BLaER1 treated with 17β-estradiol and CSF1 and Interleukin-3, amounts not matched to agents 10 nM and 100 nM (cell line): ENCODE measurements around the gene TPCN2.
"Not testable (repeated sequence)": the region's sequence is repeated elsewhere in the genome, so short reads cannot be mapped to it uniquely, and the experiment has no call there.

Experiments
- H3K27ac ChIP-seq, 11 experiments: shearing (Covaris generic); formaldehyde crosslinking; 2 replicates each; pipeline ENCODE4 v1.8.1; 2022
- H3K27me3 ChIP-seq, 11 experiments: shearing (Covaris generic); formaldehyde crosslinking; 2 replicates each; pipeline ENCODE4 v1.8.1; 2022
- H3K36me3 ChIP-seq, 11 experiments: shearing (Covaris generic); formaldehyde crosslinking; 2 replicates each; pipeline ENCODE4 v1.8.1; 2022
- H3K4me1 ChIP-seq, 10 experiments: shearing (Covaris generic); formaldehyde crosslinking; 2 replicates each; pipeline ENCODE4 v1.8.1; 2022
- H3K4me2 ChIP-seq, 11 experiments: shearing (Covaris generic); formaldehyde crosslinking; 2 replicates each; pipeline ENCODE4 v1.8.1; 2022
- H3K4me3 ChIP-seq, 10 experiments: shearing (Covaris generic); formaldehyde crosslinking; 2 replicates each; pipeline ENCODE4 v1.8.1; 2022
- H3K9ac ChIP-seq, 11 experiments: shearing (Covaris generic); formaldehyde crosslinking; 2 replicates each; pipeline ENCODE4 v1.8.1; 2022
- H3K9me3 ChIP-seq, 11 experiments: shearing (Covaris generic); formaldehyde crosslinking; replicated peaks in 1 of 11; 2 replicates each; pipeline ENCODE4 v1.8.1; 2022
- H4K20me1 ChIP-seq, 11 experiments: shearing (Covaris generic); formaldehyde crosslinking; 2 replicates each; pipeline ENCODE4 v1.8.1; 2022
- Cebpa-rat ChIP-seq, 11 experiments: shearing (Covaris generic); IDR thresholded peaks; 2 replicates each; pipeline ENCODE4 v1.8.1; 2022

Gene TPCN2

DNA sequence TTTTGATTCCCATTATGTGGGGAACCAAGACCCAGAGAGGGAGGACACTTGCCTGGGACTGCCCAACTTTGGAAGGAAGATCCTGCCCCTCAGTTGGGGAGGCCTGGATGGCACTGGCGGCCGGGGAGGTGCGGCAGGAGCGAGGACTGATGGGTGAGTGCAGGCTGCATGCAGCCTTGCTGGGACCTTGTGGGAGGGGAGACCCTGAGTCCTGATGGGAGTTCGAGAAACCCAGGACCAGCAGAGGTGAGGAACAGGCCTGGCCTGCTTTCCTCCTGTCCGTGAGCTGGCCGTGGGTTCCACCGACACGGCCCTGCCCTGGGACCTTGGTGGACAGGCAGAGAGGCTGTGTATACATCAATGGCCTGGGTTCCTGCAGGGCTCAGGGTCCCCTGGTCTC, 87.7 kb downstream of the TPCN2 start:
- peaks cover 12 to 41% (median 25%) of the 10 kb centered on the region in 10 experiments for H3K4me1 ChIP-seq
- peaks cover 0 to 24% (median 6%) of the 10 kb centered on the region in 11 experiments; a peak in 10 of 22 replicates for H3K36me3 ChIP-seq
- no peaks in the 10 kb centered on the region for H4K20me1 ChIP-seq
- no peak for TF ChIP-seq Cebpa-rat (IDR thresholded peaks at IDR 0.05)
- H3K4me3 ChIP-seq = no peak overlapping the region
- H3K9ac ChIP-seq = no peak overlapping the region
- H3K27me3 ChIP-seq = no peaks in the 10 kb centered on the region
- no peak overlapping the region for H3K27ac ChIP-seq
- no peak overlapping the region for H3K4me2 ChIP-seq
- peaks cover 50 to 90% (median 65%) of the 10 kb centered on the region in 11 experiments for H3K9me3 ChIP-seq

GRCh38 chr11:69137151-69137844, 88.6 kb downstream of the TPCN2 start:
- Histone ChIP-seq H3K36me3 (peaks cover 0 to 24% (median 6%) of the 10 kb centered on the region in 11 experiments; a peak in 10 of 22 replicates), H3K27me3 (no peaks in the 10 kb centered on the region), H3K9me3 (peaks cover 58 to 94% (median 68%) of the 10 kb centered on the region in 11 experiments), H3K4me2 (no peak overlapping the region), H4K20me1 (no peaks in the 10 kb centered on the region), H3K27ac (no peak overlapping the region), H3K4me3 (no peak overlapping the region), H3K4me1 (peaks cover 11 to 35% (median 21%) of the 10 kb centered on the region in 10 experiments), H3K9ac (no peak overlapping the region)
- TF ChIP-seq Cebpa-rat (IDR thresholded peaks at IDR 0.05) = no peak

GRCh38 chr11:69138265-69138664, 89.5 kb downstream of the TPCN2 start:
- peaks cover 10 to 35% (median 21%) of the 10 kb centered on the region in 10 experiments for H3K4me1 ChIP-seq
- H3K27ac ChIP-seq = no peak overlapping the region
- H3K9ac ChIP-seq = no peak overlapping the region
- H3K4me3 ChIP-seq = no peak overlapping the region
- no peaks in the 10 kb centered on the region for H4K20me1 ChIP-seq
- peaks cover 0 to 29% (median 6%) of the 10 kb centered on the region in 11 experiments; a peak in 10 of 22 replicates for H3K36me3 ChIP-seq
- peak overlapping the region in 1 of 11 experiments; percentile 5; a peak in 2 of 22 replicates for H3K4me2 ChIP-seq
- peak in 3 of 11 experiments; percentile 20 to 80 (median 49); a peak in 4 of 22 replicates for TF ChIP-seq Cebpa-rat (IDR thresholded peaks at IDR 0.05)
- peaks cover 58 to 94% (median 68%) of the 10 kb centered on the region in 11 experiments for H3K9me3 ChIP-seq
- H3K27me3 ChIP-seq = no peaks in the 10 kb centered on the region

DNA sequence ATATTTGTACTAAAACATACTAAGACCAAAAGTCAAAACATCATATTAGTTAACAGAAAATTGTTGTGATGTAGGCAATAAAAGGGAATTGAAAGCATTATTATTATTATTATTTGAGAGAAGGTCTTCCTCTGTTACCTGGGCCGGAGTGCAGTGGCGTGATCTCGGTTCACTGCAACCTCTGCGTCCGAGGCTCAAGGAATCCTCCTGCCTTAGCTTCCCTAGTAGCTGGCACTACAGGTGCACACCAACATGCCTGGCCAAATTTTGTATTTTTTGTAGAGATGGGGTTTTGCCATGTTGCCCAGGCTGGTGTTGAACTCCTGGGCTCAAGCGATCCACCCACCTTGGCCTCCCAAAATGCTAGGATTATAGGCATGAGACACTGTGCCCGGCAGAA, 91.4 kb downstream of the TPCN2 start:
- peaks cover 0 to 23% (median 6%) of the 10 kb centered on the region in 11 experiments; a peak in 10 of 22 replicates for H3K36me3 ChIP-seq
- H3K9ac ChIP-seq, H3K27ac ChIP-seq: not testable (repeated sequence)

DNA sequence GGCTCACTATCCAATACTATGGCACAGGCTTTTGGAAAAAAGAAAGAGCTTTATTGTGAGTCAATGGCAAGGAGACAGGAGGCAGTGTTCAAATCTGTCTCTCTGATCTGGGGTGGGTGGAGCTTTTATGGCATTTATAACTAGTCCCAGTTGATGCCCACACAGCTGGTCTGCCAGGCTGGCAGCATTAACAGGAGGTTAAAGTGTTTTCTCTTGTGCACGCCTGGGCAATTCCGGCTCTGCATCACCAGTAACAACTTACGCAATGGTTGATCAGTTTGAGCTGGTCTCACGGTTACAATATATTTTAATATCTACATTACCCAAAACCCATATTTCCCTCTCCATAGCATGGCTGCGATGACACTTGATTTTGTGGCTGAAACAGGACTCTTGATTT, 91.9 kb downstream of the TPCN2 start:
- no peaks in the 10 kb centered on the region for H3K27me3 ChIP-seq
- no peak overlapping the region for H3K27ac ChIP-seq
- H4K20me1 ChIP-seq = no peaks in the 10 kb centered on the region
- no peak overlapping the region for H3K9ac ChIP-seq
- no peak overlapping the region for H3K4me3 ChIP-seq
- peak overlapping the region in 3 of 11 experiments; percentile 4 to 13 (median 11); a peak in 4 of 22 replicates for H3K4me2 ChIP-seq
- TF ChIP-seq Cebpa-rat (IDR thresholded peaks at IDR 0.05) = peak in 2 of 11 experiments; percentile 18 to 54; a peak in 2 of 22 replicates
- peaks cover 0 to 22% (median 6%) of the 10 kb centered on the region in 11 experiments; a peak in 10 of 22 replicates for H3K36me3 ChIP-seq
- H3K9me3 ChIP-seq = peaks cover 50 to 94% (median 68%) of the 10 kb centered on the region in 11 experiments
- peaks cover 0 to 25% (median 11%) of the 10 kb centered on the region in 10 experiments; a peak in 14 of 20 replicates for H3K4me1 ChIP-seq

More for the DNA sequence above, 91.4 kb downstream of the TPCN2 start:
- H3K4me2 ChIP-seq = peak overlapping the region in 2 of 11 experiments; percentile 11 to 13; a peak in 3 of 22 replicates
- not testable (repeated sequence) for H4K20me1 ChIP-seq, H3K4me3 ChIP-seq, H3K27me3 ChIP-seq
- peaks cover 50 to 94% (median 68%) of the 10 kb centered on the region in 11 experiments for H3K9me3 ChIP-seq
- peaks cover under 1 to 26% (median 12%) of the 10 kb centered on the region in 10 experiments; a peak in 18 of 20 replicates for H3K4me1 ChIP-seq

GRCh38 chr11:69141742-69142141, 93.0 kb downstream of the TPCN2 start:
- Histone ChIP-seq H3K9ac (no peak overlapping the region), H3K36me3 (peaks cover 0 to 22% (median 7%) of the 10 kb centered on the region in 11 experiments; a peak in 8 of 22 replicates), H3K27me3 (no peaks in the 10 kb centered on the region), H4K20me1 (no peaks in the 10 kb centered on the region), H3K9me3 (peaks cover 50 to 94% (median 68%) of the 10 kb centered on the region in 11 experiments), H3K27ac (no peak overlapping the region), H3K4me3 (no peak overlapping the region; a peak in 1 of 20 replicates), H3K4me2 (peak overlapping the region in 3 of 11 experiments; percentile 26 to 59 (median 48); a peak in 5 of 22 replicates), H3K4me1 (peaks cover 0 to 25% (median 10%) of the 10 kb centered on the region in 10 experiments; a peak in 14 of 20 replicates)
- TF ChIP-seq Cebpa-rat (IDR thresholded peaks at IDR 0.05) = no peak

DNA sequence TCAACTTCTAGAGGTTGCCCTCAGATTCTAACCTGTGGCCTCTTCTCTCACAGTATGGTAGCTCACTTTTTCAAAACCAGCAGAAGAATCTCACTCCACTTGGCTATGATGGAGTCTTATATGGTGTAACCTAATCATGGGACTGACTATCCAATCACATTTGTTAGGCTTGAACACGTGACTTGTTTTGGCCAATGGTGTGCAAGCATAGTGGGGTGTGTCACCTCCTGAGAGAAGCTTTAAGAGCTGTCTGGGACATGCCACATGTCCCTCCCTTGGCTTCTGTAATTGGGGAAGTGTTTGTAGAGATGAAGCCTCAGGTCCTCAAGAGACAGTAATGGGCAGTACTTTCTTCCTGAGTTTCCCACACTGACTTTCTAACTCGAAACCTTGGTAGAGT, 94.2 kb downstream of the TPCN2 start:
- Histone ChIP-seq H3K9me3 (peaks cover 58 to 93% (median 71%) of the 10 kb centered on the region in 11 experiments), H3K27me3 (no peaks in the 10 kb centered on the region), H3K27ac (no peak overlapping the region), H3K36me3 (peaks cover 0 to 20% (median 7%) of the 10 kb centered on the region in 11 experiments; a peak in 9 of 22 replicates), H3K4me1 (peaks cover 0 to 23% (median 10%) of the 10 kb centered on the region in 10 experiments; a peak in 15 of 20 replicates), H3K4me3 (peak overlapping the region in 1 of 10 experiments; percentile 4; a peak in 1 of 20 replicates), H4K20me1 (no peaks in the 10 kb centered on the region), H3K4me2 (no peak overlapping the region), H3K9ac (no peak overlapping the region)
- no peak for TF ChIP-seq Cebpa-rat (IDR thresholded peaks at IDR 0.05)

GRCh38 chr11:69144316-69145049, 95.8 kb downstream of the TPCN2 start:
- peaks cover 11 to 29% (median 20%) of the 10 kb centered on the region in 10 experiments for H3K4me1 ChIP-seq
- peaks cover 61 to 96% (median 79%) of the 10 kb centered on the region in 11 experiments for H3K9me3 ChIP-seq
- no peaks in the 10 kb centered on the region for H3K27me3 ChIP-seq
- no peak overlapping the region for H3K27ac ChIP-seq
- no peaks in the 10 kb centered on the region for H4K20me1 ChIP-seq
- no peak overlapping the region for H3K4me3 ChIP-seq
- H3K36me3 ChIP-seq = peaks cover 0 to 20% (median 7%) of the 10 kb centered on the region in 11 experiments; a peak in 8 of 22 replicates
- H3K4me2 ChIP-seq = no peak overlapping the region
- TF ChIP-seq Cebpa-rat (IDR thresholded peaks at IDR 0.05) = no peak
- H3K9ac ChIP-seq = no peak overlapping the region

GRCh38 chr11:69145050-69145380, 96.3 kb downstream of the TPCN2 start:
- Histone ChIP-seq H3K27me3 (no peaks in the 10 kb centered on the region), H3K4me1 (peaks cover 11 to 29% (median 20%) of the 10 kb centered on the region in 10 experiments), H3K4me2 (no peak overlapping the region)

More at GRCh38 chr11:69145050-69145380, 96.3 kb downstream of the TPCN2 start:
- Histone ChIP-seq H3K4me3 (no peak overlapping the region), H3K27ac (no peak overlapping the region), H4K20me1 (no peaks in the 10 kb centered on the region), H3K9me3 (peaks cover 67 to 98% (median 85%) of the 10 kb centered on the region in 11 experiments), H3K36me3 (peaks cover 0 to 20% (median 7%) of the 10 kb centered on the region in 11 experiments; a peak in 8 of 22 replicates), H3K9ac (no peak overlapping the region)
- TF ChIP-seq Cebpa-rat (IDR thresholded peaks at IDR 0.05) = no peak
